GM12874 (cell line): Measurements from ENCODE around the gene DDX27.

Experiments used
- TF ChIP-seq, protein P1 (sequence below): IDR thresholded peaks from 2 replicates; pipeline ENCODE4 v1.5.1; 2011; ENCODE audit warnings: low read depth, mild to moderate bottlenecking, control low read depth, low read length, moderate library complexity; ENCODE audit not compliant: insufficient read depth

The DDX27 gene, protein sequence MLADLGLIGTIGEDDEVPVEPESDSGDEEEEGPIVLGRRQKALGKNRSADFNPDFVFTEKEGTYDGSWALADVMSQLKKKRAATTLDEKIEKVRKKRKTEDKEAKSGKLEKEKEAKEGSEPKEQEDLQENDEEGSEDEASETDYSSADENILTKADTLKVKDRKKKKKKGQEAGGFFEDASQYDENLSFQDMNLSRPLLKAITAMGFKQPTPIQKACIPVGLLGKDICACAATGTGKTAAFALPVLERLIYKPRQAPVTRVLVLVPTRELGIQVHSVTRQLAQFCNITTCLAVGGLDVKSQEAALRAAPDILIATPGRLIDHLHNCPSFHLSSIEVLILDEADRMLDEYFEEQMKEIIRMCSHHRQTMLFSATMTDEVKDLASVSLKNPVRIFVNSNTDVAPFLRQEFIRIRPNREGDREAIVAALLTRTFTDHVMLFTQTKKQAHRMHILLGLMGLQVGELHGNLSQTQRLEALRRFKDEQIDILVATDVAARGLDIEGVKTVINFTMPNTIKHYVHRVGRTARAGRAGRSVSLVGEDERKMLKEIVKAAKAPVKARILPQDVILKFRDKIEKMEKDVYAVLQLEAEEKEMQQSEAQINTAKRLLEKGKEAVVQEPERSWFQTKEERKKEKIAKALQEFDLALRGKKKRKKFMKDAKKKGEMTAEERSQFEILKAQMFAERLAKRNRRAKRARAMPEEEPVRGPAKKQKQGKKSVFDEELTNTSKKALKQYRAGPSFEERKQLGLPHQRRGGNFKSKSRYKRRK

DNA sequence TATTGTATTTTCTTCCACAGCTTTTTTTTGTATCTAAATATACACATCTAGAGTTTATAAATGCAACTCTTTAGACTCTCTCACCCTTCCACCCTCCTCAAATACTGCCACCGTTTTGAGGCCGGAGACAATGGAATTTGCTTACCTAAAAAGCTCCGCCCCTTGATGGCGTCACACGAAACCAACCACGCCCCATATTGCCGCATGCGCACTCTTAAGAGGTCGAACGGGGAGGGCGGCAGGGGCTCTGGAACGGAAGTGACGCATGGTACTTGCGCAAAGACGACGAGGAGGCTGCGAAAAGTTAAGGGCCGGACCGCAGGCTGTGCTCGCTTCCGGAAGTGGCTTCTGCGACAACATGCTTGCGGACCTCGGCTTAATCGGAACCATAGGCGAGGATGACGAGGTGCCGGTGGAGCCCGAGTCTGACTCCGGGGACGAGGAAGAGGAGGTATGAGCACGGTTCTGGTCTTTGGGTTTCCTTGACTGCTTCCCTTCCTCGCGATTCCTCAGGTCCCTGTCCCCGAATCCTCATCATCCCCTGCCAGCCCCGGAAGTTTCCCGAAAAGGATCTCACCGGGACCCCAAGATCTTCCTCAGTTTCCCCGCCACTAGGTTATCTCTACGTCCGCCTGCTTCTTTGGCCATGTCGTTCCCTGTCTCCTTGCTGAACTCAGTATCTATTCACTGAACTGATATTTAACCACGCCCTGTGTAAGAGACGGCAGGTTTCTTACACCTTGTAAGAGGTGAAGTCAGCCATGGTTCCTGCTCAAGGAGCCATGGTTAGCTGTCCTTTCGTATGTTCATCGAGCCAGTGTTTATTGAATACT is at the start of gene DDX27:
Gene DDX27 (plus strand): TSS at position 326 of the 833 bp plus-strand sequence. CDS start 33 bp downstream, at position 359.
- TF ChIP-seq, protein P1, sequence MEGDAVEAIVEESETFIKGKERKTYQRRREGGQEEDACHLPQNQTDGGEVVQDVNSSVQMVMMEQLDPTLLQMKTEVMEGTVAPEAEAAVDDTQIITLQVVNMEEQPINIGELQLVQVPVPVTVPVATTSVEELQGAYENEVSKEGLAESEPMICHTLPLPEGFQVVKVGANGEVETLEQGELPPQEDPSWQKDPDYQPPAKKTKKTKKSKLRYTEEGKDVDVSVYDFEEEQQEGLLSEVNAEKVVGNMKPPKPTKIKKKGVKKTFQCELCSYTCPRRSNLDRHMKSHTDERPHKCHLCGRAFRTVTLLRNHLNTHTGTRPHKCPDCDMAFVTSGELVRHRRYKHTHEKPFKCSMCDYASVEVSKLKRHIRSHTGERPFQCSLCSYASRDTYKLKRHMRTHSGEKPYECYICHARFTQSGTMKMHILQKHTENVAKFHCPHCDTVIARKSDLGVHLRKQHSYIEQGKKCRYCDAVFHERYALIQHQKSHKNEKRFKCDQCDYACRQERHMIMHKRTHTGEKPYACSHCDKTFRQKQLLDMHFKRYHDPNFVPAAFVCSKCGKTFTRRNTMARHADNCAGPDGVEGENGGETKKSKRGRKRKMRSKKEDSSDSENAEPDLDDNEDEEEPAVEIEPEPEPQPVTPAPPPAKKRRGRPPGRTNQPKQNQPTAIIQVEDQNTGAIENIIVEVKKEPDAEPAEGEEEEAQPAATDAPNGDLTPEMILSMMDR = no peak

DNA sequence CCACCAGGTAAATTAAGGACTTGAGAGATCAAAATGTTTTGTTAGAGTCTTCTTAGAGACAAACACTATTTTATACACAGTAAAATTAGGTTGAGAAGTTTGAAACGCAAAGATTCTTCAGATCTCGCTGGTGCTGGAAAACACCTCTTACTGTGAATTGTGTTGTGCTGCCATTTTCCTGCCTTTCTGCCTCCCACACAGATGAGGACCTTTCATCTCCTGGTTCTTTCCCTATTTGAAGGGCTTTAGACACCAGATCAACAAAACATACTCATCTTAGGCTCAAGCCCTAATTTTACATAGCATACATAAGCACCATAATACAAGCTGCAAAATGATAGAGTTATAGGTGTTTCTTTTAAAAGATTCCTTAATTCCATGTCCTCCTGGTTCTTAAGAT is 49.7 kb upstream of the DDX27 start:
- TF ChIP-seq, protein P1 = no peak

DNA sequence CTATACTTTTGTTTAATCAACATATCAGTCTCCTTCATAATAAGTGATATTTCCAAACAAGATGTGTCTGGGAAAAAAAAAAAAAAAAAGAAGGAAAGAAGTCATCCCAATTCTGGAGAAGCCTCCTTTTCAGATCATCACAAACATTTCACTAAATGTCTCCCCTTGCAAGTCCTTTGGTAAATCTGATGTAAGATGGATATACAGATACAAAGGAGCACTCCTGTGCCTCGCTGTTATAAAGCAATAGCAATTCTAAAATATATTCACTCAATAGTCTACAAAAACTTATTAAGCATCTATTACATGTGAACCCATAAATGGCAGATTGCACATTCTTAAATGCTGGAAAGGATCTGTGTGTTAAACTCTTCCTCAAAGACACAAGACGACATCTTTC is 48.5 kb upstream of the DDX27 start:
- TF ChIP-seq, protein P1 = no peak

DNA sequence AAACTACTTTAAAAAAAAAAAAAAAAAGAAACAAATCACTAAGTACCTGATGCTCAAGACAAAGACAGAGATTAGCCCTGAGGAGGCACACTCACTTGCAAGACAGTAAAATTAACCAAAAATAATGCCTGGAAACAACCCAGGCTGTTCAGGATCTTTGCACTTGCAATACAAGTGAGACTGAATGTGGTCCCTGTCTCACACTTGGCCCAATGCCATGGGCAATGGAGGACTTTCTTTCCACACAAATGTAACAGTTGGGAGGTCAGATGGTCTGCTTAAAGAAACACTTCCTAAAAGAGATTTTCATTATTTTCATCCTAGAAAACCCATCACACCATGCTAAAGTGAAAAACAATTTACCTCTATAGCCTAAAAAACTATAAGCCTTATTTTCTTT is 47.3 kb upstream of the DDX27 start:
- TF ChIP-seq, protein P1 = no peak

DNA sequence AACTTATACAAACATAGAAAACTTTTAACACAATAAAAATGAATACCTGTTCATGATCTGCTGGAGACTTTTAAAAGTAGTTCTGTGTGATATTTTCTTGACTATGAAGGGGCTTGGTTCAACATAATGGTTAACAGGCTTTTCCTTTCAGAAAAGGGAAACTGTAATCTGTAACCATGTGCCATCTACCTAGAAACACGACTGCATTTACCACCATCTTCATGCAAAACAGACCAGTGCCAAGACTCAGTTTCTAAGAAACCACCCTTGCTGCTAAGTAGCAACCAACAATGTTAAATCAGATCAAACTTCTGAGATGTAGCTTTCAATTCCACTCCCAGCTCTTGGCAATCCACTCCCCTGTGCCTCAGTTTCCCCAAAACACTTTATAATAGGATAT is 46.8 kb upstream of the DDX27 start:
- TF ChIP-seq, protein P1 = no peak

DNA sequence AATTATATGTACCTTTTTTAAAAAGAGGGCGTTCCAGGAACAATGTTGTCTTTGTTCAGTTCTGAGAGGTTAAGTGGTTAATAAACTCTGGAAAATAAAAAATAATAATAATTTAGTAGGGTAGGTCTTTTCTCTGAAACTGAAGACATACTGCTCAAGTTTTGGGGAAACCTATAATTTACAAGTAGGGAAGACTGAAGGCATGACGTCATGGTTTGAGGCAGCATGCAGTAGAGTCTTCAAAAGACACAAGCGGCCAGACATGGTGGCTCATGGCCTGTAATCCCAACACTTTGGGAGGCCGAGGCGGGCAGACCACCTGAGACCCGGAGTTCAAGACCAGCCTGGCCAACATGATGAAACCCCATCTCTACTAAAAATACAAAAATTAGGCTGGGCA is 45.0 kb upstream of the DDX27 start:
- TF ChIP-seq, protein P1 = no peak
